Progenitor cell of endocrine pancreas (in vitro differentiated cells): ENCODE measurements around the gene MPC1. TPM values are rescaled to one million over a fixed set of nuclear protein-coding genes. Genes with fewer than 3 reads are reported as not detected.

Source experiments
- total RNA-seq: library from RNA; stranded (reverse); gene quantifications from 2 replicates; pipeline ENCODE4 v1.2.1, GENCODE V29; 2021

The MPC1 gene
- total RNA-seq, 1 donor from 2014 or later = 20.3 TPM

Other genes starting within 250 kb of the MPC1 start
- gene TBXT, start 215.1 kb downstream of the MPC1 start, total RNA-seq = not detected in 2 replicates
- 0.60 and 0.93 TPM in 2 replicates for gene PRR18, start 74.5 kb downstream of the MPC1 start, total RNA-seq
- gene SFT2D1, start 40.4 kb downstream of the MPC1 start, total RNA-seq = 25.4 and 29.8 TPM in 2 replicates
- 1.7 and 2.7 TPM in 2 replicates for gene RAMACL, start 203.7 kb upstream of the MPC1 start, total RNA-seq
- gene RPS6KA2, start 244.3 kb upstream of the MPC1 start, total RNA-seq = 37.5 and 43.1 TPM in 2 replicates